Stimulated activated CD4-positive, alpha-beta T cell treated with anti-CD3 and anti-CD28 coated beads, Interleukin-15, amount 100 ng/mL, for 1 hour (primary cell): ENCODE measurements around the gene ADAP1.

Experiments used
- DNase-seq, 2 donors: peaks; one replicate each; pipeline ENCODE4 v3.0.0-alpha.2; 2020; ENCODE audit warnings: low read depth in 1 of 2, low spot score in 1 of 2

Gene ADAP1

DNA sequence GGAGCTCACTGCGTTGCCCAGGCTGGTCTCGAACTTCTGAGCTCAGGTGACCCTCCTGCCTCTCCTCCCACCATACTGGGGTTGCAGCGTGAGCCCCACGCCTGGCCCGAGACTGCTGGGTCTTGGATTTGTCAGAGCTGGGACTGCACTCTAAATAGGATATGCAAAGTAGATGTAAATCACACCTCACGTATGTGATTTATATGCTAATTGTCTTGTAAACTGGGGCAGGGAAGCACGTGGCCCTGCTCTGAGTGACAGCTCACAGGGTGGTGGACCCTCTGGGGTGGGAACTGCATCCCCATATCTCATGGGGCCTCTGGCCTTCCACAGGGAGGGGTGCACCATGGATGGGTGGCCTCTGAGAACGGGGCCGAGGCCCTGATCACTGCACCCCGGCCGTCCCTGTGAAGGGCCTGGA lies 44.0 kb downstream of the ADAP1 start:
- DNase-seq: no peak

DNA sequence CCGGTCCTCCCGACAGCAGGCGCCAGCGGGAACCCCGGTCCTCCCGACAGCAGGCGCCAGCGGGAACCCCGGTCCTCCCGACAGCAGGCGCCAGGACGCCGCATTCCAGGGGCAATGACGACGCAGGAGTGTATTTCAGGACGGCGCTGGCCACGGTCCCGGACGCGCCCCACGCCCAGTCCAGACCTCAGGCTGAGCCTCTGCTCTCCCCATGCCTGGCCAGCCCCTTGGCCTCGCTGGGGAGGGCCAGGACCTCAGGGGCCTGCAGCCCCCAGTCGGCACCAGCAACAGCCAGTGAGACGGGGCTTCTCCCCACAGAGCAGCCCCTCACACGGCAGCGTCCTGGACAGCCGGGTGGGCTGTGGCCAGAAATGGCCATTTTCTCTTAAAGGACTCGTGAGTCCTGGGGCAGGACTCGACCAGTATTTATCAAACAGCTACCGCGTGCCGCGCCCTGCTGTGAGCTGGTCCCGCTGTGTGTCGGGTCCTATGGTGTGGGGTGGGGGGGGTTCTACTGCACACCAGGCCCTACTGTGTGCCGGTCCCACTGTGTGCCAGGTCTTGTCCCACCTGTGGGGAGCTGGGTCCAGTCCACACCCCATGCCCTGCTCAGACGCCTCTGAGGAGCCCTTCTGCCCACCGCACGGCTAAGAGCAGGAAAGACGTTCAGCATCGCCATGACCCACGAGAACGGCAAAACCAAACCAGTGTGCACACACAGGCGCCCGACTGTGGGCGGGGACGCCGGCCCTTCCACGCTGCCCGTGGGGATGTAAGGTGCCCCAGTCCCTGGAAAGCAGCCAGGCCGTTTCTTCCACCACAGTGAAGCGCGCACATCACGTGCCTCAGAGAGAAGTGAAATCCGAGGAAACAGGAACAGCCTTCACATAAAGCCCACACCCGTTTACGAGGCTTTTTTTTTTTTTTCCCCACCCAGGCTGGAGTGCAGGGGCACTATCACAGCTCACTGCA lies 44.8 kb downstream of the ADAP1 start:
- DNase-seq: no peak

DNA sequence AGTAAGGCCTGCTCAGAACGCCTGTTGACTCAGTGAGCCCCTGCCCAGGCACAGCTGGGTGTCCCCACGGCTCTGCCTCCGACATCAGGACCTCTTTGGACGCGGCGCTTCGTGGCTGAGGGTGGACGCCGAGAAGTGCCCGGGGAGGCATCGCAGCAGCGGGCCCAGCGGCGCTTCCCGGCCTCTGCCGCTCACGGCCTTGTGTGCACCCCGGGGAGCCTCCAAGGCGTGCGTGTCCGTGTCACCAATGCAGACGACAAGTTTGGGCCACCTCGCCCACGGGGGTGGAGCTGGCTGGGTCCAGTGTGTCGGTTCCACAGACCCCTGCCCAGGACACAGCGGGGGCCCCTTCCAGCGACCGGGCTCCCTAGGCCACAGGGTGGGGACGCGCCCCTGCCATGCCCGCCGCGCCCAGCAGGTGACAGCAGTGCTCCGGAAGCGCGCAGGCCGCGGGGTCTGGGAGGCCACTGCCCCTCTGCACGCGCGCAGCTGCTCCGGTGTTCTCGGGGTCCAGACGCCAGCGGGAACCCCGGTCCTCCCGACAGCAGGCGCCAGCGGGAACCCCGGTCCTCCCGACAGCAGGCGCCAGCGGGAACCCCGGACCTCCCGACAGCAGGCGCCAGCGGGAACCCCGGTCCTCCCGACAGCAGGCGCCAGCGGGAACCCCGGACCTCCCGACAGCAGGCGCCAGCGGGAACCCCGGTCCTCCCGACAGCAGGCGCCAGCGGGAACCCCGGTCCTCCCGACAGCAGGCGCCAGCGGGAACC lies 45.7 kb downstream of the ADAP1 start:
- peak; percentile 42 to 57 for DNase-seq

DNA sequence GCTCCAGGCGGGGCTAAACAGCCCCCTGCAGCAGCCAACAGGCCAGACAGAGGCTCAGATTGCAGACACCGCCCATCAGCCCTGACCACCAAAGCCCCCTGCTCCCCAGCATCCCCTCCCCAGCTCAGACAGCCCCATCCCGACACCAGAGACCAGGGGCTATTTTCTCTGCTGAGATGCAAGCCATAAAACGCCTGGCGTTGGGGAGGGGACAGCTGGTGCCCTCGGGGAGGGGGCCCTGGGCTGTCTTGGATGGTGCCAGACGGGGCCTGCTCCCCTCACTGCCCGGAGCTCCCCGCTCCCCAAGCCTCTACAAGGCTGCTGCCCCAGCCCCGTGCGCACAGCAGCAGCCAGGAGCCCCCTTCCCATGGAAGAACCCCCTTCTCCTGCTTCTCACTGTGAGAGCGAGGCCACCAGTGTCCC lies 46.3 kb downstream of the ADAP1 start:
- DNase-seq: no peak

DNA sequence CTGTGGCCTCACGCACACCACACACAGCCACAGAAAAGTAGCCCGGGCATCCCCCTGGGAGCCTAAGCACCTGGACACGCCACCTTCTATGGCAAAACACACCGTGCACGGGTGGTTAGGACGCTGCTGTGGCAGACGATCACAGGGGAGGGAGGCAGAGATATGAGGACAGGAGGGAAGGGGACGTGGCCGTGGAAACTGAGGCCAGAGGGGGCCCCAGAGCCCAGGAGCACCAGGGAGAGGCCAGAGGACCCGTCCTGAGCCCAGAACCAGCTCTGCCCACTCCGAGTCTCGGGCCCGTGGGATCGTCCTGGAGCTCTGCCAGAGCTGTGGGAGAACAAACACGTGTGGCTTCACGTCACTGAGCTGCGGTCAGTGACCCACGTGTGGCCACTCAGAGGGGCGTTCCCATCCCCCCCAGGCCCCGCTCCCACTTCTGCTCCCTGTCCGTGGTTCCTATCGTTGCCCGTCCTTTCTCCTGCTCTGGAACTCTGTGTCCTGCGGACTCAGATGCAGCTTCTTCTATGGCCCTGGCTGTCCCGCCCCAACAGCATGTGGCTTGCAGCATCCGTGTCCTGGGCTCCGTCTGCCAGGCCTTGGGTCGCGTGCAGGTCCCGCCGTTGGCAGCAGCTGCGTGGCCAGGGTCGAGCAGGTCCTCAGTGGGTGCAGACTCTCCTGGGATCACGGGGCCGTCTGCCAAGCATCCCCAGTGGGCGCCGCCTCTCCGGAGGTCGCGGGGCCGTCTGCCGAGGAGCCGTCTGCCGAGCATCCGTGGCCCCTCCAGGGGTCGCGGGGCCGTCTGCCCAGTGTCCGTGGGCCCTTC lies 47.1 kb downstream of the ADAP1 start:
- no peak for DNase-seq

DNA sequence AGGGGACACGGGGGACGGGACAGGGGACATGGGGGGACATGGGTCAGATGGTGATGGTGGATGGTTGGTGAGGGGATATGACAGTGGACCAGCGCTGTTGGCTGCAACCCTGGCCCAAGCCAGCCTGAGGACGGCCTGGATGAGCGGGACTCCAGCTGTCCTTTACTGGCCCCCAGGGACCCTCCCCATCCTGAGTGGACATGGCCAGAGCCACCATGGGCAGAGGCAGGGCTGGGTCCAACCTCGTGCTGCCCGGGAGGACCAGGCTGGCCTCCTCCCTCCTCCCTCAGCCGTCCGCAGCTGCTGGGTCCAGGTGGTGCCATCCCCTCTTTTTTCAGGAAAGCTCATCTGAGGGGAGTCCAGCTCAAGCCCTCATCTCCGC lies 47.7 kb downstream of the ADAP1 start:
- no peak for DNase-seq

DNA sequence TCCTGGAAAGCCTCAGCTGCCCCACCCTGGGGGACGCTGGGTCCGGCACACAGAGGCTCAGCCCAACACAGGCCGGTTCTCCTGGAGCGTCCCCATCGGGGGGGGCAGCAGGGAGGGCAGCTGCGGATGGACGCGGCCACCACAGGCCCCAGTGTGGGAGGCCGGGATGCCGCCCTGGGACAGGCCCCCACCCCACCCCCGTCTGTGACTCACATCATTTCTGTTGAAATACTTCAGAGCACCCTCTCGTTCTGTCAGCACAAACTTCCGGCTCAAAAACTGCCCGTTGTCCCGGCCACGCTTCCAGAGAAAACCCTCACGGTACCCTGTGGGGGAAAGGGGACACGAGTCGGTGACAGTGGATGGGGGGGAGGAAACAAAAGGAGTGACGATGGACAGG lies 49.6 kb downstream of the ADAP1 start:
- DNase-seq: no peak

DNA sequence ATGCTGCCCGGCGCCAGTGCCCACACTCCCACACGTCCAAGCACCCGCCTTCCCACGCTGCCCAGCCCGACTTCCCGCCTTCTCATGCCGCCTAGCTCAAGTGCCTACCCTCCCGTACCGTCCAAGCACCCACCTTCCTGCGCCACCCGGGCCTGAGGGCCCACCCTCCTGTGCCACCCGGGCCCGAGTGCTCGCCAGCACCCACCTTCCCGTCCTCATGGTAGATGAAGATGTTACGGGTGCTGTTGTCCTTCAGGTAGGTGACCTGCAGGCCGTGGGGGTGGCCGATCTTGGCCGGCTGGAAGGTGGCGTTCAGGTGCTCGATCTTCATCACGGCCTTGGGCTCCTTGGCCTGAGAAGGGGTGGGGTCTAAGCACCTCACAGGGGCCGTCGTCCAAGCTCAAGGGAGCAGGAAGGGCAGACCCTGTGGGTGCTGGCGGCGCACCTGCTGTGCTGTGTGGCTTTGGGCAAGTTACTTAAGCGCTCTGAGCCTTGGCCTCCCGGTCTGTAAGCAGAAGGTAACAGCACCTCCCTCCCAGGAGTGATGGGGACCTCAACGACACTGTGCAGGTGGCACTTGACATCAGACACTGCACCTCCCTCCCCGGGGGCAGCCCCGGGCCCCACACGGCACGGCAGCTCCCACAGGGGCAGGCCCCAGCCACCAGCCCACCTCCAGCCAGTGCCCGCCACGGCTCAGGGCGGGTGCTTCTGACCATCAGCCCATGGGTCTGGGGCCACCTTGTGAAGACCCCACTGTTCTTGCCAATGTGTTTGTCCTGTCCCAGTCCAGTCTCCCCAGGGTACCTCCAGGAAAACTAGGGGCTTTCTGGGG lies 50.3 kb downstream of the ADAP1 start:
- no peak for DNase-seq

DNA sequence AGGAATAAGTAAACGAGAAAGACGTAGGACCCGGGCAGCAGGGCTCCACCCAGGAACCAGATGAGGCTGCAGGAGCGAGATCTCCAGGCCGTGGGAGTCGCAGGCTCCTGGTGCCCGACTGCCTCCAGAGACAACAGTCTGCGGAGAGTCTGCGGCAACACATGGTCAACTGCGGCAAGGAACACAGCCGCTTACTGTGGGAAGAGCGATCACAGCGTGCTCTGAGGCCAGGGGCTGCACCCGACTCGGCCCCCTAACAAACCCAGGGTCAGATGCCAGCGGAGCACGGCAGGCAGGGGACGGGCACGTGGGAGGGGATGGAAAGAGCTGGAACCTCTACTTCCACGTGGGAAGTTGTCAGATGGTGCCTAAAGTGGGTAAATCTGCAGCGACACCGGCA lies 51.5 kb downstream of the ADAP1 start:
- DNase-seq: no peak

DNA sequence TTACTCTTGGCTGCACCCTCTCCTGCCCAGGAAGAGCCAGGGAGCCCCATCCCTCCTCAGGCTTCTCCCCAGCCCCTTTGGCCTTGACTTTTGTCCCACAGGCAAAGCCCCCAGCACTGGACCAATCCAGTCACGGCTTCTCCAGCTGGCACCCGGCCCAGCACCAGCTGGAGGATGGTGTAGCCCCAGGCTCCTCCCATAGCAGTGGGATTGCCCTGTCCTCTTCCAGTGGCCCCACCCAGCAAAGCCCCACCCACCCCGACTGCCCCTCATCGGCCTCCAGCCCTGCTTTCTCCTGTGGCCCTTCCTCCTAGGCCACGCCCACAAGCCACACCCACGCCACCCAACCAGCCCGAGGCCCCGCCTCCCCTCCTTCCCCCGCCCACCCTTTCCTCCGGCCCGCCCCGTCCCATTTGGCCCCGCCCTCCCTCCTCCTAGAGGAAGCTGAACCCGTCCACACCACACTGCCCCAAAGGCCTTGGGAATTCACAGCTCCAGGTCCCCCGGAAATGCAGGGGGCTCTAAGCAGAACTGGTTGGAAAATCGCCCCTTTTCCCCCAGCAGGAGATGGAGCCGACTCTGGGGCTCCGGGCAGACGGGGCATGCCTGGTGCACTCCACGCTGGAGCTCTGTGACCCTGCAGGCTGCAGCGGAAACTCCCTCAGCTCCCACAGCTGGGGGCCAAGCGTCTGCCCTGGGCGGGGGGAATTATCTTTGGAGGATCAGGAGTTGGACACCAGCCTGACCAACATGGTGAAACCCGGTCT lies 52.9 kb downstream of the ADAP1 start:
- no peak for DNase-seq

DNA sequence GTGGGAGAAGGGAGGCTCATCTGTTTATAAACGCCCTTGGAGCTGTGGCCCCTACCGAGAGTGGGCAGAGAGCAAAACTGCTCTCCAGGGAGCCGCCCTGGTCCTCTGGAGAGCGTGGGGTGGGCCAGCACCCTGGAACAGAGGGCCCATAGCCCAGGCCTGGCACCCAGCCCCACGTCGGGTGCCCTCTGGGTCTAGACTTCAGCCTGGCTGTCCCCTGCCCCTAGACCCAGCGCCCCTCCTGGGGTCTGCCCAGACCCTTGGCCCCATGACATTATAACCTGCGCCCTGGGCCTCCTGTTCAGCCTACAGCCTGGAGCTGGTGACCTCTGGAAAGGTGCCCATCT lies 53.5 kb downstream of the ADAP1 start:
- DNase-seq: no peak

DNA sequence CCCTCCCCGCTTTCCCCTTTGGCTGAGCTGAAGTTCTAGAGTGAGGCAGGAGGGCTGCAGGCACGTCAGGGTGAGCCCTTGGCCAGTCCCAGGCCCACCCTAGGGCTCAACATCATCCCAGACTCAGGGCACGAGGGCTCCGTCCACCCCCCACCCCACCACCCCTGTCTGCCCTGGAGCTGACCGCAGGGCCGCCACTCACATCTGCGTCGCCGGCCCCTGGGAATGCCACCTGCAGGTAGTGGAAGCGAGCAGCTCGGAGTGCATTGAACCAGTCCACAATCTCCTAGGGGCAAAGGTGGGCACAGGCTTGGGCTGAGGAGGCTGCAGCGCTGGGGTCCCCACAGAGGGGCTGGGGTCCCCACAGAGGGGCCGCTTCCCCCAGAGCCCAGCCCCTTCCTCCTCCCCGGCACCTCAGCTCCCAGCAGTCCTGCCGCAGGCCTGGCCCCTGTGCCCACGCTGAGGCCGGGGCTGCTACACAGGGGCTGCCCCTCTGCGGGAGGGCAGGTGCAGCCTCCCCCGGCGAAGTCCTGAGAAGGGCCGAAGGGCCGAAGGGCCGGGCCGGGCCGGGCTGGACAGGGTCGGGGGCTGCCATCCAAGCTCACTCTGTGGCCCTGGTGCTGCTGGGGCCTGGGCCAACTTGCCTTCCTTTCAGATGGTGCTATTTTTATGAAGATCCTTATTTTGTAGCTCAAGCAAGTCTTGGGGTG lies 54.0 kb downstream of the ADAP1 start:
- DNase-seq: no peak

DNA sequence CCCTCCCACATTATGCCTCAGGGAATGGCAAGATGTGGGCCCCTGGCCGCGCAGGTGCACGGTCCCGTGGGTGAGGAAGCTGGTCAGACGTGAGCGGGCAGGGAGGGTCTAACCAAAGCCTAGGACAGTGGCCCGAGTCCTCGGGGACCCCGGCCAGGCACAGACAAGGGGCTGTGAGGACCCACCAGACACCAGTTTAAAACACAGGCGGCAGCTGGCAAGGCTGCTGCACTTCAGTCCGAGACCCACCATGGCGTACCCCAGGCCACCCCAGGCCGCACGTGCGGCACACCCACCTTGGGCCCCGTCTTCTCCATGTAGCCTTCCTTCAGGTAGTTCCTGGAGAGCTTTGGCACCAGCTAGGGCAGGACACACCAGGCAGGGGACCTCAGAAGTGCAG lies 54.7 kb downstream of the ADAP1 start:
- DNase-seq: no peak

DNA sequence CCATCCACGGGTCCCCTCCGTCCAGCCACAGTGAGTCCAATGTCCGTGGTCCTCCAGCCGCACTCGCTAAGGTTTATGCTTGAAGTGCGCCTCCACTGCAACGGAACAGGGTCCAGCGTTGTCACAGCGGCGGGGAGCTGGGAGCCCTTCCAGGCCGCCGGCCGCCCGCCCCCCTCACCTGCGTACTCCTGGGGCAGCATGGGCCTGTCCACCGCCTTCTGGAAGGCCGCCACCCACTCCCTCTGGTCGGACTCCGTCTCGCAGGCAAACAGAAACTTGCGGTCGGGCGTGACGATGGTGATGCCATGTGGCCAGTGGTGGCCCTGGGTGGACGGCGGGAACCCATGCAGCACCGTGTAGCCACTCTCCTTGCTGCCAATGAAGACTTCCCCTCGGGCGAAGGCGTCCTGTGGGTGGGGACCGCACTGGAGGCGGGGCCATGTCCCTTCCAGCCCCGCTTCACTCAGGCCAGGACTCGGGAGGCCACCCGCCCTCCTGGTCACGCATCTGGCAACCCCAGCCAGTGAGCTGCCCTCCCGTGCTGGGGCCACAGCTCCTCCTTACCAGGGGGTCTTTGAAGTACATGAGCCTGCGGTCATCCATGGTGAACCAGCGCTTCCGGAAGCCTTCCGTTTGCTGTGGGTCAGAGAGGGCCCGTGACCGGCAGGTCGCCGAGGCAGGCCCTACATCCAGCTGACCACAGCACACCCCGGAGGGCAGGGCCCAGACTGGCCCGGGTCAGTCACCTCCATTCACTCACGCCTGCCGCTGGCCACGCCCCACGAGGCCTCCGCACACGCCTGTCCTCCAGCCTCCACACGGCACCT lies 55.4 kb downstream of the ADAP1 start:
- DNase-seq: no peak

DNA sequence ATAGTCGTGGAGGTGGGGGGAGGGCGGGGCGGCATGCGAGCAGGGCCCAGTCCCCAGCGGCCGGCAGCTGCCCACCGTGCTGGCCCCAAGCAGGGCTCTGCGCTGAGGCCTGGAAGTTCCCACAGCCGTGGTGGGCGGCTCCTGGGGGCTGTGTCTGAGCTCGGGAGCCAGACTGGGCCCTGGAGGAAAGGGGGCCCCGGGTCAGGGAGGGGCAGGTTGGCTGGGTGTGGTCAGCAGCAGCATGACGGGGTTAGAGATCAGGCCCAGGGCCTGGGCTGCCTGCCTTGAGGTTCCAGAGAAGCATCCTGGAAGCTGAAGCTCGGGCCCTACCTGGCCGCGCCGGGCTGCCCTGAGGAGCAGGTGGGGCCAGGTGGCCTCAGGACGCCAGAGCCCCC lies 56.0 kb downstream of the ADAP1 start:
- no peak for DNase-seq

DNA sequence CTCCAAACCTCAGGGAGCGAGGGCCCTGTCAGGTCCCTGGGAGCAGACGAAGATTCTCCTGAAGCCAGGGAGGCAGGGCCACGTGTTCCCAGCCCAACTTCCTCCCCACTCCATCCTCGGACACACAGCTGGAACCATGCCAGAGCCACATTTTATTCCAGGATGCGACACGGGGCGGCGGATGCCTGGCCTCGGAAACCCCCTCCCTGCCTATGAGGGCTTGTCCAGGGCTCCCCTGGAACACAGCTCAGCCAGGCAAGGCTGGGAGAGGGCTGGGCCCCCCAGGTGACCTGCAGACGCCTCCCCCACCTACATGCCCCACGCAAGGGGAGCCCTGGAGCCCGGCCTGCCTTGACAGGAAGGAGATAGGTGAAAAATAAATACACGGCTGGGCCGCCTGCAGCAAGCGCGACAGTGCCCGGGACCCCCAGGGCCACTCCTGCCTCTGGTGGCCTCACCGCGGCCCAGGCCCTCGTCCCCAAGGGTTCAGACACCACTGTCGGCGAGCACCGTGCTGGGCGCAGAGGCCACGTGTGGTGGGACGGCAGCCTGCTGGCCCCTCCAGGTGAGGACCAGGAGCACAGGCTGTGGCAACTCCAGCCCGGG lies 56.6 kb downstream of the ADAP1 start:
- DNase-seq: no peak

DNA sequence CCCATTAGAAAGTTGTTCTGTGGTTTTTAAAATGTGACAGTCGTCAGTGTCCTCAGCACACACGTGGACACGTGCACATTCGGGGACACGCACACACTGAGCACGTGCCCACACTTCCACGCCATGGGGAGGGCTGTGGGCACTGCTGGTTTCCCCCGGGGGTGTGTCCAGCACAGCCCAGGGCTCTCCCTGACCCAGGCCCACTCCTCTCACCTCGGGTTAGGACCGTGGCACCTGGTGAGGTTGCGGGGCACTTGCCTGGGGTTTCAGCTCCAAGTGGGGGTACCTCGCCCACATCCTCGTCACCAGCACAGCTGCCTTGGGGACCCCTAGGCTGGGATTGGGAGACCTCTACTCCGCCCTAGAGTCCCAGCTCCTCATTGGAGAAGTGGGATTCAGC lies 57.4 kb downstream of the ADAP1 start:
- no peak for DNase-seq
